PC-3 (cell line): ENCODE measurements around the gene GREB1L. TPM values are rescaled to one million over a fixed set of nuclear protein-coding genes. Genes with fewer than 3 reads are reported as not detected.

Source experiments
- ATAC-seq: fragments of 200-7000 bp; cut with Tn5 transposase; 2 replicates; pipeline ENCODE4 v1.9.1; 2020; ENCODE audit warnings: mild to moderate bottlenecking, moderate library complexity
- Bru-seq: library from RNA; stranded (reverse); fragments of 400-500 nt; gene quantifications from one replicate; lab custom pipeline; 2021; lab: Mats Ljungman, UMichigan
- BruChase-seq, 2 experiments: library from RNA; stranded (reverse); fragments of 400-500 nt; gene quantifications; one replicate each; lab custom pipeline; 2021; lab: Mats Ljungman, UMichigan
- BruUV-seq: library from RNA; stranded (reverse); fragments of 400-500 nt; replicated peaks from 2 replicates; lab custom pipeline; 2021; lab: Mats Ljungman, UMichigan
- CTCF ChIA-PET: fragments of 300-600 bp; sonication (Branson Sonifier 250); formaldehyde crosslinking; loops from one replicate; lab custom pipeline; 2022; ENCODE audit warnings: antibody characterized with exemption; lab: Charles Lee
- POLR2A ChIA-PET: fragments of 300-600 bp; sonication (Branson Sonifier 250); formaldehyde crosslinking; loops from one replicate; lab custom pipeline; 2022; ENCODE audit warnings: antibody characterized with exemption; ENCODE audit not compliant: unreplicated experiment; lab: Charles Lee
- DNase-seq: peaks from one replicate; pipeline ENCODE4 v3.0.0-alpha.2; 2015
- H2AFZ ChIP-seq: fragments of 300-600 bp; sonication (generic); 2 replicates; pipeline ENCODE4 v1.6.0; 2016; ENCODE audit warnings: antibody characterized with exemption, low read length
- H3F3A ChIP-seq: fragments of 300-600 bp; sonication (generic); one replicate; pipeline ENCODE4 v1.6.0; 2017; ENCODE audit warnings: antibody characterized with exemption, low read length, control low read depth, mild to moderate bottlenecking; ENCODE audit not compliant: unreplicated experiment
- H3K27ac ChIP-seq: fragments of 300-600 bp; sonication (generic); 2 replicates; pipeline ENCODE4 v1.5.1; 2016; ENCODE audit warnings: mild to moderate bottlenecking, low read length
- H3K27me3 ChIP-seq: fragments of 300-600 bp; sonication (generic); 2 replicates; pipeline ENCODE4 v1.6.1; 2016; ENCODE audit warnings: low read length, mixed read lengths
- H3K36me3 ChIP-seq: fragments of 300-600 bp; sonication (generic); 2 replicates; pipeline ENCODE4 v1.6.1; 2016; ENCODE audit warnings: low read depth, mixed run types, low read length, mixed read lengths
- H3K4me1 ChIP-seq: fragments of 300-600 bp; sonication (generic); 2 replicates; pipeline ENCODE4 v1.5.1; 2016; ENCODE audit warnings: low read length; ENCODE audit not compliant: insufficient read depth
- H3K4me2 ChIP-seq: fragments of 300-600 bp; sonication (generic); 2 replicates; pipeline ENCODE4 v1.6.0; 2016; ENCODE audit warnings: low read length
- H3K4me3 ChIP-seq: fragments of 300-600 bp; sonication (generic); 2 replicates; pipeline ENCODE4 v1.5.1; 2016; ENCODE audit warnings: mild to moderate bottlenecking, low read length, mixed read lengths
- H3K79me2 ChIP-seq: fragments of 300-600 bp; sonication (generic); 2 replicates; pipeline ENCODE4 v1.6.1; 2017; ENCODE audit warnings: low read length, mixed read lengths
- H3K9ac ChIP-seq: fragments of 300-600 bp; sonication (generic); 2 replicates; pipeline ENCODE4 v1.6.0; 2016; ENCODE audit warnings: mild to moderate bottlenecking, low read length
- H3K9me2 ChIP-seq: fragments of 300-600 bp; sonication (generic); replicated peaks from 2 replicates; pipeline ENCODE4 v1.6.1; 2016; ENCODE audit warnings: mixed run types, low read length, mixed read lengths
- H3K9me3 ChIP-seq: fragments of 300-600 bp; sonication (generic); 2 replicates; pipeline ENCODE4 v1.6.1; 2016; ENCODE audit warnings: low read length, mixed read lengths
- H4K20me1 ChIP-seq: fragments of 300-600 bp; sonication (generic); 2 replicates; pipeline ENCODE4 v1.6.1; 2016; ENCODE audit warnings: low read length, mixed read lengths
- CTCF ChIP-seq: fragments of 300-600 bp; sonication (generic); conservative IDR thresholded peaks from 2 replicates; pipeline ENCODE4 v1.5.1; 2017; ENCODE audit warnings: antibody characterized with exemption, low read depth, mild to moderate bottlenecking, low read length
- EZH2 ChIP-seq: fragments of 300-600 bp; sonication (generic); IDR thresholded peaks from one replicate; pipeline ENCODE4 v1.6.1; 2017; ENCODE audit warnings: antibody characterized with exemption, mild to moderate bottlenecking, low read length; ENCODE audit not compliant: unreplicated experiment
- EZH2phosphoT487 ChIP-seq: fragments of 300-600 bp; sonication (generic); IDR thresholded peaks from 2 replicates; pipeline ENCODE4 v1.6.1; 2018; ENCODE audit warnings: mild to moderate bottlenecking, antibody characterized with exemption, low read length, borderline replicate concordance
- intact Hi-C: fragments of 100-400 bp; cut with micrococcal nuclease; formaldehyde crosslinking; loops from 2 replicates; pipeline ENCODE4 v1.9.0; 2023
- long read RNA-seq: library from polyadenylated mRNA; unstranded; transcript quantifications from one replicate; pipeline ENCODE4 v2.0.0, GENCODE V29; 2021; ENCODE audit not compliant: unreplicated experiment
- total RNA-seq: library from RNA; depleted of rRNA; stranded (reverse); fragments of >200 nt; gene quantifications from 2 replicates; pipeline ENCODE4 v1.2.3, GENCODE V29; 2014; rRNA removed

Gene GREB1L
- total RNA-seq (6.3 and 10.3 TPM in 2 replicates), Bru-seq, nascent RNA (percentile 73 among the genes with signal in this experiment), BruChase-seq, experiment 1, labeled RNA remaining after a 6-hour chase (percentile 69 among the genes with signal in this experiment), BruChase-seq, experiment 2, labeled RNA remaining after a 2-hour chase (percentile 75 among the genes with signal in this experiment)
- long read RNA-seq, partial matches to known transcripts, result 9 of 34 reads
- long read RNA-seq, other reads (novel, unspliced or antisense), result 25 of 34 reads

GRCh38 chr18:21242141-21242779 lies at the start of gene GREB1L:
GREB1L (plus strand) TSS chr18:21242232; CDS start chr18:21383519, 141,287 bp downstream.
- Histone ChIP-seq H3K36me3 (no peaks in the 10 kb centered on the region), H3K79me2 (peaks cover 26% of the 10 kb centered on the region), H3K4me3 (peak within 1 kb of the TSS; percentile 87), H3K4me1 (peaks cover 16% of the 10 kb centered on the region), H3F3A (no peaks in the 10 kb centered on the region), H3K4me2 (peak within 1 kb of the TSS; percentile 93), H2AFZ (peak within 1 kb of the TSS; percentile 98), H3K27ac (peak within 1 kb of the TSS; percentile 44), H3K27me3 (no peaks in the 10 kb centered on the region), H3K9ac (peak within 1 kb of the TSS; percentile 84), H3K9me3 (no peaks in the 10 kb centered on the region), H3K9me2 (no peaks in the 10 kb centered on the region), H4K20me1 (no peaks in the 10 kb centered on the region)
- no TSS peak for BruUV-seq
- DNase-seq (peak; percentile 85), ATAC-seq (peak; percentile 89)
- intact Hi-C loops, result loop anchor here (1.0 kb wide), 1 partner anchor 202 kb away; no protein-coding TSS in a partner anchor
- ChIA-PET CTCF (interaction anchor here (0.6 kb wide), 2 partner anchors 137 to 149 kb away, joined by 3 to 4 read pairs; no protein-coding TSS in a partner anchor), POLR2A (interaction anchor here (0.5 to 0.6 kb wide), 7 partner anchors 91 to 578 kb away, joined by 3 to 6 read pairs (median 3); no protein-coding TSS in a partner anchor)
- no peak; the same call in 1 of the 2 replicates for TF ChIP-seq CTCF
- TF ChIP-seq EZH2, result no peak
- TF ChIP-seq EZH2phosphoT487, result no peak

- Histone ChIP-seq H2AFZ (no peak overlapping the region), H3K4me3 (no peak overlapping the region), H4K20me1 (no peaks in the 10 kb centered on the region), H3K36me3 (no peaks in the 10 kb centered on the region), H3K4me2 (no peak overlapping the region), H3K9me2 (no peaks in the 10 kb centered on the region), H3K27me3 (no peaks in the 10 kb centered on the region), H3K27ac (no peak overlapping the region), H3K9me3 (no peaks in the 10 kb centered on the region), H3F3A (no peaks in the 10 kb centered on the region), H3K4me1 (peaks cover 10% of the 10 kb centered on the region), H3K79me2 (no peaks in the 10 kb centered on the region), H3K9ac (no peak overlapping the region)
- no TSS peak for BruUV-seq
- intact Hi-C loops, result loop anchor here (10.0 kb wide), 2 partner anchors 173 to 403 kb away; no protein-coding TSS in a partner anchor
- TF ChIP-seq EZH2, result no peak
- no peak for TF ChIP-seq CTCF
- TF ChIP-seq EZH2phosphoT487, result no peak
- ATAC-seq (no peak), DNase-seq (no peak)
- ChIA-PET CTCF (interaction anchor here (0.6 to 0.7 kb wide), 3 partner anchors 142 to 221 kb away, joined by 3 to 5 read pairs (median 4); no protein-coding TSS in a partner anchor), POLR2A (no interaction called here)
Observed at GRCh38 chr18:21192308-21192624, 49.8 kb upstream of the GREB1L start.
